ENCODE data around the gene PIRT.

- TF ChIP-seq YY1 (IDR thresholded peaks at IDR 0.05; ENCODE audit: extremely low read depth, insufficient replicate concordance, low read depth, low read length) = no peak
- no peak for TF ChIP-seq POLR2AphosphoS5 (IDR thresholded peaks at IDR 0.05; ENCODE audit: low read depth, low read length)
- no peak for TF ChIP-seq CEBPB (IDR thresholded peaks at IDR 0.05; ENCODE audit: low read depth)
- TF ChIP-seq CTCF (IDR thresholded peaks at IDR 0.05 in 2 of 3, conservative IDR thresholded peaks at IDR 0.05 in 1 of 3; ENCODE audit: borderline replicate concordance in 1 of 3, insufficient read depth in 1 of 3, low read depth in 2 of 3, low read length in 2 of 3) = no peak
- no peak for TF ChIP-seq EZH2phosphoT487 (IDR thresholded peaks at IDR 0.05; ENCODE audit: borderline replicate concordance)
- TF ChIP-seq REST (IDR thresholded peaks at IDR 0.05; ENCODE audit: low read depth) = no peak
- TF ChIP-seq POLR2A (IDR thresholded peaks at IDR 0.05; ENCODE audit: borderline replicate concordance, extremely low read depth, insufficient read depth, insufficient read length) = no peak
Measured at GRCh38 chr17:10802496-10803284, 35.2 kb downstream of the PIRT start.

Data from HCT116 (cell line).